Stomach (tissue), 9 donors: ENCODE results near the gene ZNF93. TPM values are rescaled to one million over a fixed set of nuclear protein-coding genes. Genes with fewer than 3 reads are reported as not detected.

Experiments
- DNase-seq, 2 donors: peaks; one replicate each; pipeline versions ENCODE4 v3.0.0 to v3.0.0-alpha.2; 2013 to 2019
- H3K27ac ChIP-seq, 5 donors: fragments of 200-600 bp in 4 of 5; sonication (generic) in 4 of 5; one replicate each; pipeline ENCODE4 v1.5.1; 2013 to 2019; ENCODE audit warnings: mild to moderate bottlenecking in 1 of 5, moderate library complexity in 1 of 5
- H3K27me3 ChIP-seq, 3 donors: fragments of 200-600 bp; sonication (generic); one replicate each; pipeline ENCODE4 v1.5.1; 2017 to 2019; ENCODE audit warnings: mixed run types in 1 of 3
- H3K36me3 ChIP-seq, 4 donors: fragments of 200-600 bp; sonication (generic); 1 replicate in 3 of 4; 2 replicates in 1 of 4; pipeline ENCODE4 v1.5.1; 2016 to 2019
- H3K4me1 ChIP-seq, 4 donors: fragments of 200-600 bp; sonication (generic); one replicate each; pipeline ENCODE4 v1.5.1; 2016 to 2019
- H3K4me3 ChIP-seq, 4 donors: fragments of 200-600 bp; sonication (generic) in 3 of 4; one replicate each; pipeline ENCODE4 v1.5.1; 2016 to 2019; ENCODE audit warnings: mild to moderate bottlenecking in 1 of 4
- H3K9me3 ChIP-seq, 4 donors: fragments of 200-600 bp; sonication (generic); one replicate each; pipeline ENCODE4 v1.5.1; 2016 to 2019
- EP300 ChIP-seq: sonication (generic); formaldehyde crosslinking; IDR thresholded peaks from one replicate; pipeline ENCODE4 v1.6.1; 2017; ENCODE audit warnings: antibody characterized with exemption
- POLR2A ChIP-seq, 4 donors: fragments of 450-650 bp; IDR thresholded peaks; one replicate each; pipeline ENCODE4 v1.6.1; 2016; ENCODE audit warnings: antibody characterized with exemption in 4 of 4, control low read depth in 2 of 4, mild to moderate bottlenecking in 1 of 4, moderate library complexity in 1 of 4
- POLR2AphosphoS5 ChIP-seq, 3 donors: sonication (generic); formaldehyde crosslinking; IDR thresholded peaks; one replicate each; pipeline ENCODE4 v1.6.1; 2016; ENCODE audit warnings: antibody characterized with exemption in 3 of 3
- WGBS, 5 donors: extraction: QIAGEN DNeasy Blood & Tissue Kit in 3 of 5; methylation state at CpG; one replicate each; pipeline versions ENCODE4 v1.1.5 to v1.1.7; 2013 to 2018; 5-methylcytosine and 5-hydroxymethylcytosine counted together
- intact Hi-C: fragments of 100-400 bp; cut with DNase I; formaldehyde crosslinking; loops from one replicate; pipeline ENCODE4 v1.15.1; 2023; ENCODE audit warnings: low total_unique reads
- polyA plus RNA-seq, 3 donors: library from polyadenylated mRNA; stranded (reverse); fragments of 200-250 nt; gene quantifications; one replicate each; pipeline ENCODE4 v1.2.3, GENCODE V29; 2013
- total RNA-seq, 5 donors: library from RNA; depleted of rRNA; stranded (reverse); fragments of >200 nt; gene quantifications; one replicate each; pipeline versions ENCODE4 v1.1.0 to v1.2.3, GENCODE V29; 2014 to 2016
- TF ChIP-seq, protein P1 (sequence below), 7 experiments: fragments of 450-650 bp in 4 of 7; fragments of 200-600 bp in 3 of 7; sonication (generic) in 3 of 7; IDR thresholded peaks; one replicate each; pipeline ENCODE4 v1.5.1; 2016 to 2019; ENCODE audit warnings: antibody characterized with exemption in 7 of 7, control low read depth in 2 of 7, mild to moderate bottlenecking in 1 of 7
- donor health status: healthy with polysubstance abuse.
- donor health status: Bipolar disorder and iron deficiency.
- donor health status: healthy.

The ZNF93 gene
- total and polyA plus RNA-seq, 8 donors: 0.45 to 9.2 (median 2.7) TPM; not detected in 2

DNA sequence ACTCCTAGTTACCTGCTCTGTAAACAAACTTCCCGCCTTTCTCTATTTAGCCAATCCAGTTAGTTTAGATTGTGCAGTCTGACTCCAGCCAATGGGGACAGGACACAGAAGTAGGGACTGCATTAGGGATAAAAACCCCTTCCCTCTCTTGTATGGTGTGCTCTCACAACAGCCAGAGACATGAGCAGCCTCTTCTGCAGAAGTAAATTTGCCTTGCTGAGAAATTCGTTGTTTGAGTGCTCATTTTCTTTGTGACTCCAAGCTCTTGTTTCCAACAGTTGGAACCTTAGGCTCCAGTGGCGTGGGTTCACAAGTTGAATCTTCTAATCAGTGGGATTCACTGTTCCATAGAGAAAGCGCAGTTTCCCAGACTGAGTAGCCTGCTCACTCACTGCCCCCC is 66.1 kb downstream of the ZNF93 start:
- intact Hi-C loops: no loop called here
- H3K4me3 ChIP-seq: no peak overlapping the region
- no peak overlapping the region for H3K27ac ChIP-seq
- H3K36me3 ChIP-seq: no peaks in the 10 kb centered on the region
- no peak for TF ChIP-seq POLR2A (IDR thresholded peaks at IDR 0.05)
- TF ChIP-seq POLR2AphosphoS5 (IDR thresholded peaks at IDR 0.05): no peak
- no peak for TF ChIP-seq EP300
- TF ChIP-seq, protein P1, sequence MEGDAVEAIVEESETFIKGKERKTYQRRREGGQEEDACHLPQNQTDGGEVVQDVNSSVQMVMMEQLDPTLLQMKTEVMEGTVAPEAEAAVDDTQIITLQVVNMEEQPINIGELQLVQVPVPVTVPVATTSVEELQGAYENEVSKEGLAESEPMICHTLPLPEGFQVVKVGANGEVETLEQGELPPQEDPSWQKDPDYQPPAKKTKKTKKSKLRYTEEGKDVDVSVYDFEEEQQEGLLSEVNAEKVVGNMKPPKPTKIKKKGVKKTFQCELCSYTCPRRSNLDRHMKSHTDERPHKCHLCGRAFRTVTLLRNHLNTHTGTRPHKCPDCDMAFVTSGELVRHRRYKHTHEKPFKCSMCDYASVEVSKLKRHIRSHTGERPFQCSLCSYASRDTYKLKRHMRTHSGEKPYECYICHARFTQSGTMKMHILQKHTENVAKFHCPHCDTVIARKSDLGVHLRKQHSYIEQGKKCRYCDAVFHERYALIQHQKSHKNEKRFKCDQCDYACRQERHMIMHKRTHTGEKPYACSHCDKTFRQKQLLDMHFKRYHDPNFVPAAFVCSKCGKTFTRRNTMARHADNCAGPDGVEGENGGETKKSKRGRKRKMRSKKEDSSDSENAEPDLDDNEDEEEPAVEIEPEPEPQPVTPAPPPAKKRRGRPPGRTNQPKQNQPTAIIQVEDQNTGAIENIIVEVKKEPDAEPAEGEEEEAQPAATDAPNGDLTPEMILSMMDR (IDR thresholded peaks at IDR 0.05): no peak
- H3K27me3 ChIP-seq: no peaks in the 10 kb centered on the region
- peaks cover 14 to 40% (median 26%) of the 10 kb centered on the region in 4 donors for H3K9me3 ChIP-seq
- H3K4me1 ChIP-seq: no peaks in the 10 kb centered on the region
- WGBS, 5 donors: 81 to 93% (median 91%) methylated on average over 4 of the region's 4 CpGs
- no peak for DNase-seq

Other genes with a start within 250 kb of the ZNF93 start
- gene ATP13A1, start 237.3 kb upstream of the ZNF93 start, total RNA-seq: 100 to 1,000 TPM in 3 of 5 donors, 10 to 100 TPM in 2; 30.1 to 451 (median 204) TPM
- gene ATP13A1, start 237.3 kb upstream of the ZNF93 start, polyA plus RNA-seq: 10 to 100 TPM; 17.3 to 35.4 (median 25.1) TPM
- 1 to 10 TPM; 2.2 to 8.8 (median 3.0) TPM for gene ZNF101, start 232.1 kb upstream of the ZNF93 start, total RNA-seq
- 1 to 10 TPM; 5.5 to 9.1 (median 7.2) TPM for gene ZNF101, start 232.1 kb upstream of the ZNF93 start, polyA plus RNA-seq
- 10 to 100 TPM in 1 of 5 donors, 1 to 10 TPM in 2, under 1 TPM in 2; 0.29 to 13.2 (median 7.0) TPM for gene ZNF14, start 167.8 kb upstream of the ZNF93 start, total RNA-seq
- 1 to 10 TPM; 3.1 to 5.0 (median 3.6) TPM for gene ZNF14, start 167.8 kb upstream of the ZNF93 start, polyA plus RNA-seq
- gene ZNF506, start 79.2 kb upstream of the ZNF93 start, total RNA-seq: 10 to 100 TPM; 11.7 to 93.7 (median 61.7) TPM
- 1 to 10 TPM; 3.4 to 5.5 (median 4.8) TPM for gene ZNF506, start 79.2 kb upstream of the ZNF93 start, polyA plus RNA-seq
- 10 to 100 TPM in 3 of 5 donors, 1 to 10 TPM in 2; 7.1 to 32.1 (median 12.7) TPM for gene ZNF253, start 35.1 kb upstream of the ZNF93 start, total RNA-seq
- gene ZNF253, start 35.1 kb upstream of the ZNF93 start, polyA plus RNA-seq: 1 to 10 TPM; 2.4 to 5.2 (median 3.9) TPM
- 10 to 100 TPM in 1 of 5 donors, 1 to 10 TPM in 3, under 1 TPM in 1; 0.29 to 16.1 (median 3.9) TPM for gene ZNF682, start 138.6 kb downstream of the ZNF93 start, total RNA-seq
- gene ZNF682, start 138.6 kb downstream of the ZNF93 start, polyA plus RNA-seq: 1 to 10 TPM in 2 of 3 donors, under 1 TPM in 1; 0.92 to 6.7 (median 2.6) TPM
- gene ZNF90, start 177.1 kb downstream of the ZNF93 start, total RNA-seq: 10 to 100 TPM in 1 of 5 donors, 1 to 10 TPM in 4; 1.7 to 67.1 (median 5.1) TPM
- 1 to 10 TPM; 1.4 to 2.2 (median 1.5) TPM for gene ZNF90, start 177.1 kb downstream of the ZNF93 start, polyA plus RNA-seq